Kidney tubule cell (primary cell): Measurements from ENCODE around the gene LAMA4.
A peak's percentile ranks its signal among the peaks of the same experiment; 100 is the strongest.

ENCODE experiments used
- DNase-seq: peaks from one replicate; pipeline ENCODE4 v3.0.0-alpha.2; 2018; ENCODE audit warnings: low spot score

The LAMA4 gene

DNA sequence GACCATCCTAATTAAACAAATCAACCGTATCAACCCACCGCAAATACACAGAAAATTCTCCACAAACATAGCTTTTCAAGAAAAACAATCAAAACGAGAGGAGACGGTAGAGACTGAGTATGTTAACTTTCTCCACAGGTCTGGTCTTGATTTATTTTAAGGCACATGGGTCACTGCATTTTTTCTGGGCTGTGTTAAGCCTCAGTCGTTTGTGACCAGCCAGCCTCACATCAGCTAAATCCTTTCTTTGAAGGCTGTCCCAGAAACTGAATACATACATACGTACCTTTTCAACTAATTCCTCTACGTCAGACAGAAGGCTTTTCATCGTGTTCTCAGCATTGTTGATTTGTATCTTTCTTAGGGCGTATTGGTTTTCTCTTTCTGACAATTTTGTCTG lies 69.4 kb downstream of the LAMA4 start:
- no peak for DNase-seq

DNA sequence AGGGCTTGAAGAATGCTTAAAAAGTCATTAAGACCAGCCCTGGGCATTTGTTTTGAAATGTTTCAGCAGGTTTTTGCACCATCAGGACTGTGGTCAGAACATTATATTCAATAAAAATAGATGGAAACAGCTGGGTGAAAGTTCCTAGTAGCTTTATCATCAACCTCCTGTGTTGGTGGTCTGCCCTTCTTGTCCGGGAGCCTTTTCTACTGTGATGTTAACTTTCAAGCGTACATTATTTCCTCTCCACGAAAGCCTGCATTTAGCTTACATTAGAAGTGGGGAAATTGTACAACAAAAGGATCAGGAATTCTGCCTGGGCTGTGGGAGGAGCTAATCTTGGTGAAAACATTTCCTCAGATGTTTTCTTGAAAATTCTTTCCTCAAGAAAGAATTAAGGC lies 71.1 kb downstream of the LAMA4 start:
- DNase-seq = no peak

GRCh38 chr6:112181130-112181529 lies 73.2 kb downstream of the LAMA4 start:
- no peak for DNase-seq

- peak; percentile 88 for DNase-seq
Observed at GRCh38 chr6:112180095-112180820, 74.1 kb downstream of the LAMA4 start.

GRCh38 chr6:112179631-112180030 lies 74.7 kb downstream of the LAMA4 start:
- DNase-seq = peak; percentile 5

GRCh38 chr6:112178846-112179245 lies 75.5 kb downstream of the LAMA4 start:
- DNase-seq = no peak

DNA sequence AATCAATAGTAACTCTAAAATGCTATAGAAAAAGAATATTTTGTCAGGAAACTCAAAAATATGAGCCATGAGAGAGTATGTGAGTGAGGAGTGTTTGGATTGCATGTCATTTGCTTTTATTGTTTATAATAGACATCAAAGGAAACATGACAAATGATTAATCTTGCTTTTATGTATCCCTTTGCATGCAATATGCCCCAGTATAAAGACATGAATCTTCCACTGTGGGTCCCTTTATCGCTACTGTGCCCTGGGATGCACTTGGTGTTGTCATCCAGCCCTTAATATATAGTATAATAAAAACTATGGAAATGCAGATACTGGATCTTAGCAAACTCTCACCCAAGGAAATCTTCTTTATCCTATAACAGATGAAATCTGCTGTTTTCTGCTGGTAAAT lies 77.3 kb downstream of the LAMA4 start:
- DNase-seq = no peak

DNA sequence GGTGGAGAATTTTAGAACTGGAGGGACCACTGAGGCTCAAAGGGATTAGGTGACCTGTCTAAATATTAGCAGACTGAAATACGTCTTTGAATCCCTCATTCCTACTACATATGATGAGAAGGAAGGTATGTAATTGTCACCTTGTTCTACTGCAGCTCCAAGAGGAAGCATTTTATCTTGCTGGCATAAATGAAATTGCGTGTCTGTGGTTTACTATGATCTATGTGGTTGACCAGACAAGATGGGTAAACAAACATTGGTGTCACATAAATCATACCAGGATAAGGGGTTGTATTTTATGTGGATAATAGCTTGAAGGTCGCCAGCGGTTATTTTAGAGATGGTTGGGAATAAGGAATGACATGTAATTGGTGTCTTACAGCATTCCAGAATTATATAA lies 78.2 kb downstream of the LAMA4 start:
- DNase-seq = no peak

DNA sequence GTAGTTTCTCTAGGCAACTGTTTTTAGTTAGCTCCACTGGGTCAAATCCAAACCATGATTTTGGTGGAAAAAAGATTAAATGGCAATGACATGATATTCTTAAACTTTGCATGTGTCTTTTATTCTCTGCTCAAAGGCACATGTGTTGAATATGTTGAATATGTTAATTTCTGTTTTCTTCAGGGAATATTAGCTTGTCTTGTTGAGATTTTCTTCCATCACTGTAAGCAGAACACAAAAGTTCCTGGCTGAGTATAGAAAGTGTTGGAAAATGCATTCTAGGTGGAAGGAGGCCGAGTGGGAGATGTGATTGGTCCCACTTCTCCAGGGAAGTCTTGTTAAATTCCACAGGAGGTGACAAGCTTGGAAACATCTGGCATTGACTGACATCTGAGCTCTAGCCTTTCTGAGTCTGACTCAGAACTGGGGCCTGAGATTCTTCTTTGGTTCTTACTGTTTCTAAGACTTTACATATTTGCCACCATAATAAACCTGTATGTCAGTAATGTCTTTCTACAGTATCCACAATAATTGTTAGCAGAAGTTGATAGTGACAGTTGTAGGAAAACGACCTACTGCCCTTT lies 81.1 kb downstream of the LAMA4 start:
- no peak for DNase-seq

GRCh38 chr6:112172540-112172939 lies 81.8 kb downstream of the LAMA4 start:
- DNase-seq = no peak

DNA sequence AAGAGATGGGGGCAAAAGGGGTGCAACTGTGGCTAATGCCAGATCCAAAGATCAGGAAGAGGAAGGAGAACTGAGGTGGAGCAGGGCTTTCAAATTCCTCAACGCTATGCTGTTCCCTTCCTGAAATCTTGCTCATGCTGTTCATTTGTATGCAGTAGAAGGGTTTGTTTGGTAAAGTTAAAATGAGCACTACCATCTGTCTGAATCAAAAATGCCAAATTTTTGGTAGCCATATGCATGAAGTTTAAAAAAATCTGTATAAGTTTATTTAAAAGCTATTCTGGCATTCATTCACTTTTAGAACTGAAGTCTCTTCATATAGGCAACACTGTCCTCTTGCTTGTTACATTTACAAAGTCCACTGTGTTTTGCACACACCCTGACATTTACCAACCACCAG lies 84.8 kb downstream of the LAMA4 start:
- DNase-seq = no peak

- DNase-seq = peak; percentile 59
Observed at GRCh38 chr6:112163295-112164257, 90.8 kb downstream of the LAMA4 start.

DNA sequence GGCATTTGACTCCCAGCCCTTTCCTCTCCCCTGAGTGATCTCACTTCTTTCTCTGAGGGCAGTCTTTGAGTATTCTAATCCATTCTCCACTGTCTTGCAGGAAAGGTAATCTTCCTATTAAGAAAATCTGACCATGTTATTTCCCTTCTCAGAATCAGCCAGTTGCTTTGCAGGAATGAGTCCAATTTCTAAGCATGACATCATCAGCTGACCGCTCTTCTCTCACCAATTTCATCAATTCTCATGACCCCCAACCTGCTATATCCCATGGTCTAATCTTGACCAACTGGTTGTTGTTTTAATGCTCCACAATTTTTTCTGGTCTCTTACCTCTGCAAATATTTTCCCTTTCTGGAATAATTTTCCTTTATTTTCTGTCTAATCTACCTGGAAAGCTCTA lies 93.6 kb downstream of the LAMA4 start:
- DNase-seq = no peak

- no peak for DNase-seq
Observed at GRCh38 chr6:112156668-112157067, 97.7 kb downstream of the LAMA4 start.

DNA sequence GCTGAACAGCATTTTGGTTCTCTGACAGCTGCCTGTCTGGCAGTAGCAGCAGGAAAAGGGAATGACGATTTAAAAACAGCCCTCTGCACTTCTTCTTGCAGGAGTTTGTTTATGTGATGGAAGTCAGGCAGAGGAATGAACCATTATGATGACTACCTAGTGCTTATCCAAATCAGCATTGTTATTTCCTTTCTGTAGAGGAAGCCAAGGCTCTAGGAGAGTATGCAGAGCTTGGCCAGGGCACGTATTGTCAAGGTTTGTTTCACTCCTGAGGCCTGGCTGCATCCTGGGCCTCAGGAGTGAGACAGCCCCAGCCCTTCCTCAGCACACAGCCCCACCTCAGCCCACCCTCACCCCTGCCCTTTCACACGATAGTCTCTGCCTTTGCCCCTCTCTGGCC lies 98.5 kb downstream of the LAMA4 start:
- DNase-seq = no peak

DNA sequence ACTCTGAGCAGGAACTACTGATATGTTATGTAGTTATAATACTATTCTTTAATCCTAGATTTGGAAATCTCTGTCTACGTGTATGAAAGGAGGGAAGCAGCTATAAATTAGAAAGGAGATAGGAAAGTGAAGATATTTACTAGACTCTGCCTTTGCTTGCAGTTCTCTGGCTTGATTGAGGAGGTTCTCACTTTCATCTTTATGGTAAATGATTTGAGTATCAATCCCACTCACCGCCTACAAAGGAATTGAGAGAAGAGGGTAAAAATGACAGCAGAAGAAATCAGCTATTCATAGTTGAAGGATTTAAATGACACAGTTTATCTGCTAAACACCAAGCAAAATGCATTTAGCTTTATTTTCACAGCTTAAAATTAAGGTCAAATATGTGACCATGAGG lies 99.7 kb downstream of the LAMA4 start:
- no peak for DNase-seq

- peak; percentile 61 for DNase-seq
Observed at GRCh38 chr6:112153926-112154607, 100.3 kb downstream of the LAMA4 start.

DNA sequence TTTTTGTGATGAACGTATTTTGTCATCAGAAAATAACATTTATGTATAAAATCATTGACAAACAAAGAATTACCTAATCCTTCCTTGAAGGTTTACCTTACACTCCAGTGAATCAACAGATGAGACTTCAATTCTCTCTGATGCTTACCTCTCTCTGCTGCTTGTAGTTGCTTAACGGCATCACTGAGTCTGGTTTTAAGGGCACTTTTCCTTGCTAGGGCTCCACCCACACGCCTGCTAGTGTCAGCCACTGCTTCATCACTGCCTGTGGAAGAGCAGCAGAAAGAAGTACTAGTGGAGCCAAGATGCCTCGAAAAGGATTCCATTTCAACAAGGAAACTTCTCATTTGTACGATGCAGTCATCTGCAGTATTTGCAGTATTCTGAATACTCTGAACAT lies 104.0 kb downstream of the LAMA4 start:
- no peak for DNase-seq

GRCh38 chr6:112149719-112150263 lies 104.6 kb downstream of the LAMA4 start:
- DNase-seq = no peak

DNA sequence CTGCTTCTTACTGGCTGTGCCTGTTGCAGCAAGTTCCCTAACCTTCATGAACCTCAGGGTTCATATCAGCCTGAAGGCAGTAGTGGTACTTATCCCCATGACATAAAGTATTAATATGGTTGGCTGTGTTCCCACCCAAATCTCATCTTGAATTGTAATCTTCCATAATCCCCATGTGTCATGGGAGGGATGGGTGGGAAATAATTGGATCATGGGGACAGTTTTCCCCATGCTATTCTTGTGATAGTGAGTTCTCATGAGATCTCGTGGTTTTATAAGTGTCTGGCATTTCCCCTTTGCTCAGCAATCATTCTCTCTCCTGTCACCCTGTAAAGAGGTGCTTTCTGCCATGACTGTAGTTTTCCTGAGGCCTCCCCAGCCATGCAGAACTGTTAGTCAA lies 105.1 kb downstream of the LAMA4 start:
- no peak for DNase-seq

- no peak for DNase-seq
Observed at GRCh38 chr6:112148103-112148502, 106.3 kb downstream of the LAMA4 start.

- no peak for DNase-seq
Observed at GRCh38 chr6:112145080-112145573, 109.2 kb downstream of the LAMA4 start.
